OCI-LY1 (cell line): Measurements from ENCODE around the gene AIRE.

Source experiments
- H2AFZ ChIP-seq: fragments of 200-600 bp; sonication (generic), shearing (Covaris generic); 2 replicates; pipeline ENCODE4 v1.6.0; 2014; ENCODE audit warnings: antibody characterized with exemption, mild to moderate bottlenecking, low read length
- H3F3A ChIP-seq: fragments of 200-600 bp; sonication (generic), shearing (Covaris generic); 2 replicates; pipeline ENCODE4 v1.6.0; 2014; ENCODE audit warnings: mild to moderate bottlenecking, antibody characterized with exemption, low read length, moderate library complexity; ENCODE audit not compliant: insufficient read depth
- H3K27ac ChIP-seq: fragments of 200-600 bp; sonication (generic); 2 replicates; pipeline ENCODE4 v1.5.1; 2014; ENCODE audit warnings: low read length, mixed run types, mild to moderate bottlenecking, low read depth; ENCODE audit not compliant: poor library complexity, severe bottlenecking
- H3K27me3 ChIP-seq: fragments of 200-600 bp; sonication (generic); 2 replicates; pipeline ENCODE4 v1.6.0; 2014; ENCODE audit warnings: antibody characterized with exemption, mild to moderate bottlenecking, low read length, moderate library complexity; ENCODE audit not compliant: insufficient read depth
- H3K36me3 ChIP-seq: fragments of 200-600 bp; sonication (generic); 2 replicates; pipeline ENCODE4 v1.6.1; 2014; ENCODE audit warnings: mild to moderate bottlenecking, antibody characterized with exemption, low read length, moderate library complexity, mixed read lengths; ENCODE audit not compliant: insufficient read depth
- H3K4me1 ChIP-seq: fragments of 200-600 bp; sonication (generic); 2 replicates; pipeline ENCODE4 v1.5.1; 2014; ENCODE audit warnings: mild to moderate bottlenecking, low read length, moderate library complexity; ENCODE audit not compliant: insufficient read depth, severe bottlenecking
- H3K4me2 ChIP-seq: fragments of 200-600 bp; sonication (generic), shearing (Covaris generic); 2 replicates; pipeline ENCODE4 v1.6.1; 2014; ENCODE audit warnings: low read length
- H3K4me3 ChIP-seq: fragments of 200-600 bp; sonication (generic); 2 replicates; pipeline ENCODE4 v1.5.1; 2014; ENCODE audit warnings: low read length, low read depth, mild to moderate bottlenecking, mixed read lengths; ENCODE audit not compliant: poor library complexity, severe bottlenecking
- H3K79me2 ChIP-seq: fragments of 200-600 bp; shearing (Covaris generic); 2 replicates; pipeline ENCODE4 v1.6.1; 2016; ENCODE audit warnings: mixed run types, low read length, mixed read lengths; ENCODE audit not compliant: insufficient read depth
- H3K9ac ChIP-seq: fragments of 200-600 bp; sonication (generic), shearing (Covaris generic); 2 replicates; pipeline ENCODE4 v1.6.1; 2014; ENCODE audit warnings: mild to moderate bottlenecking, low read length, mixed read lengths
- H3K9me2 ChIP-seq: fragments of 200-600 bp; sonication (generic), shearing (Covaris generic); 2 replicates; pipeline ENCODE4 v1.6.1; 2014; ENCODE audit warnings: low read depth, mild to moderate bottlenecking, low read length, mixed read lengths
- H3K9me3 ChIP-seq: fragments of 200-600 bp; shearing (Covaris generic); 2 replicates; pipeline ENCODE4 v1.6.1; 2014; ENCODE audit warnings: low read length, mixed read lengths
- H4K20me1 ChIP-seq: fragments of 200-600 bp; sonication (generic), shearing (Covaris generic); 2 replicates; pipeline ENCODE4 v1.6.0; 2016; ENCODE audit warnings: mild to moderate bottlenecking, low read length; ENCODE audit not compliant: insufficient read depth
- EZH2 ChIP-seq: fragments of 200-600 bp; sonication (generic), shearing (Covaris generic); IDR thresholded peaks from 2 replicates; pipeline ENCODE4 v1.8.0; 2017; ENCODE audit warnings: borderline replicate concordance, mixed run types, mild to moderate bottlenecking, antibody characterized with exemption, low read length, moderate library complexity, mixed read lengths
- TF ChIP-seq, protein P1 (sequence below): fragments of 200-600 bp; sonication (generic), shearing (Covaris generic); IDR thresholded peaks from 2 replicates; pipeline ENCODE4 v1.5.1; 2017; ENCODE audit warnings: mild to moderate bottlenecking, antibody characterized with exemption, low read length, moderate library complexity, mixed read lengths

Gene AIRE

DNA sequence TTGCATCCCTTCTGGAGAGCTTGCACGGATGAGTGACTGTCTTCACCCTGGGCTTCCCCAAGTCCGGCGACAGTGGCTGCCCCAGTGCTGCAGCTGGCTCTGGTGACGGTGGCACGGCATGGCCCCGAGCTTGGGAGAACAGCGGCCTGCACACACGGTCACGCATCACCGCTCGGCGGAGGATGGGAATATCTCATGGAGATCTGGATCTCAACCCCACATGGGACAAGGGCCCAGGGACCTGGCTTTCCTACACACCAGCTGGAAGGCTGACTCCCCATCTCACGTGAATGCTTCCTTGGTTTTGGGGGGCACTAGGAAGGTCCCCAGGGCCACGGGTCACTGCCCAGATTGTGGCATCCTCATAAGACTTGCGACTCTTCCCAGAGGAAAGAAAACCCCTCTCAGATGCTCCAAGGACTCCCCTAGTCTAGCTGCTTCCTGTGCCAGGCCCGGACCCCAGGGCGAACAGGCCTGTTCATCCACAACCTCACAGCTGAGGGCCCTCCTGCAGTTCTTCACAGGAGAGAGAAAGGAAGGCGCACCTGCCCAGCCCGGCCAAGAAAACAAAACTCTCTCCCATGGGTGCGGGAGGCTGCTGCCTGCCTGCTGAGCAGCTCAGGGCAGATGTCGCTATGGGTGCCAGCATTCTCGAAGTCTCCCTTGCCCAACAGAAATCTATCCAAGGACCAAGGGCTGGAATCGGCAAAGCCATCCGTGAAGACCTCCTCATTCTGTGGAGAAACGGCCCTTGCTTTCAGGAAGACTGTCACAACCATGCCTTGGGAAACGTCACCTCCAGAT, 43.6 kb downstream of the AIRE start:
- H3K9ac ChIP-seq: no peak overlapping the region
- no peaks in the 10 kb centered on the region for H4K20me1 ChIP-seq

GRCh38 chr21:44329971-44330681, 44.5 kb downstream of the AIRE start:
- Histone ChIP-seq H3K9me3 (no peaks in the 10 kb centered on the region), H3F3A (no peaks in the 10 kb centered on the region), H3K79me2 (no peaks in the 10 kb centered on the region), H3K9me2 (no peaks in the 10 kb centered on the region), H2AFZ (no peak overlapping the region), H3K36me3 (peaks cover 20% of the 10 kb centered on the region), H3K27ac (no peak overlapping the region), H3K4me1 (no peaks in the 10 kb centered on the region), H4K20me1 (no peaks in the 10 kb centered on the region), H3K27me3 (peaks cover 8% of the 10 kb centered on the region; the same call in 1 of the 2 replicates), H3K9ac (no peak overlapping the region), H3K4me2 (no peak overlapping the region), H3K4me3 (no peak overlapping the region)
- no peak for TF ChIP-seq EZH2

More for the DNA sequence above, 43.6 kb downstream of the AIRE start:
- H3K9me3 ChIP-seq: no peaks in the 10 kb centered on the region
- no peaks in the 10 kb centered on the region for H3K4me1 ChIP-seq
- TF ChIP-seq, protein P1, sequence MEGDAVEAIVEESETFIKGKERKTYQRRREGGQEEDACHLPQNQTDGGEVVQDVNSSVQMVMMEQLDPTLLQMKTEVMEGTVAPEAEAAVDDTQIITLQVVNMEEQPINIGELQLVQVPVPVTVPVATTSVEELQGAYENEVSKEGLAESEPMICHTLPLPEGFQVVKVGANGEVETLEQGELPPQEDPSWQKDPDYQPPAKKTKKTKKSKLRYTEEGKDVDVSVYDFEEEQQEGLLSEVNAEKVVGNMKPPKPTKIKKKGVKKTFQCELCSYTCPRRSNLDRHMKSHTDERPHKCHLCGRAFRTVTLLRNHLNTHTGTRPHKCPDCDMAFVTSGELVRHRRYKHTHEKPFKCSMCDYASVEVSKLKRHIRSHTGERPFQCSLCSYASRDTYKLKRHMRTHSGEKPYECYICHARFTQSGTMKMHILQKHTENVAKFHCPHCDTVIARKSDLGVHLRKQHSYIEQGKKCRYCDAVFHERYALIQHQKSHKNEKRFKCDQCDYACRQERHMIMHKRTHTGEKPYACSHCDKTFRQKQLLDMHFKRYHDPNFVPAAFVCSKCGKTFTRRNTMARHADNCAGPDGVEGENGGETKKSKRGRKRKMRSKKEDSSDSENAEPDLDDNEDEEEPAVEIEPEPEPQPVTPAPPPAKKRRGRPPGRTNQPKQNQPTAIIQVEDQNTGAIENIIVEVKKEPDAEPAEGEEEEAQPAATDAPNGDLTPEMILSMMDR: no peak
- no peak for TF ChIP-seq EZH2
- H3K9me2 ChIP-seq: no peaks in the 10 kb centered on the region
- H3K36me3 ChIP-seq: peaks cover 29% of the 10 kb centered on the region
- no peaks in the 10 kb centered on the region for H3F3A ChIP-seq
- H3K27me3 ChIP-seq: peaks cover 8% of the 10 kb centered on the region; the same call in 1 of the 2 replicates
- H3K79me2 ChIP-seq: no peaks in the 10 kb centered on the region
- H2AFZ ChIP-seq: no peak overlapping the region
- no peak overlapping the region for H3K4me2 ChIP-seq
- H3K4me3 ChIP-seq: no peak overlapping the region
- H3K27ac ChIP-seq: no peak overlapping the region

- H3K9ac ChIP-seq: no peak overlapping the region
- H3K9me3 ChIP-seq: no peaks in the 10 kb centered on the region
- H3K79me2 ChIP-seq: no peaks in the 10 kb centered on the region
- H3K36me3 ChIP-seq: peaks cover 19% of the 10 kb centered on the region
- H3K27me3 ChIP-seq: peaks cover 8% of the 10 kb centered on the region; the same call in 1 of the 2 replicates
- H3K9me2 ChIP-seq: no peaks in the 10 kb centered on the region
- no peak overlapping the region for H3K27ac ChIP-seq
- H3K4me3 ChIP-seq: no peak overlapping the region
- no peaks in the 10 kb centered on the region for H4K20me1 ChIP-seq
- H3K4me2 ChIP-seq: no peak overlapping the region
- no peaks in the 10 kb centered on the region for H3K4me1 ChIP-seq
- no peak overlapping the region for H2AFZ ChIP-seq
- H3F3A ChIP-seq: no peaks in the 10 kb centered on the region
- TF ChIP-seq, protein P1: peak; percentile 25; the same call in 1 of the 2 replicates
- TF ChIP-seq EZH2: no peak
Measured at GRCh38 chr21:44330698-44331097, 45.0 kb downstream of the AIRE start.
